NCI-H748 (cell line): ENCODE measurements around the gene MAST1.
A peak's percentile ranks its signal among the peaks of the same experiment; 100 is the strongest.
"Not testable (repeated sequence)": the region's sequence is repeated elsewhere in the genome, so short reads cannot be mapped to it uniquely, and the experiment has no call there.

Experiments used
- DNase-seq: peaks from one replicate; lab custom pipeline; 2025; ENCODE audit not compliant: unreplicated experiment; lab: John Stamatoyannopoulos, UW

Gene MAST1

GRCh38 chr19:12800923-12801465, 37.3 kb upstream of the MAST1 start:
- peak; percentile 35 for DNase-seq

- DNase-seq: peak; percentile 86
Measured at GRCh38 chr19:12801466-12802266, 36.6 kb upstream of the MAST1 start, which contains the start of the genes PRDX2 and THSD8. TSS of gene PRDX2 (minus strand) at chr19:12801800. CDS start at chr19:12801261, 539 bp downstream. TSS of gene THSD8 (plus strand) at chr19:12802069. CDS start at chr19:12802072, 3 bp downstream.

- DNase-seq: no peak
Measured at GRCh38 chr19:12802267-12803106, 35.8 kb upstream of the MAST1 start.

- no peak for DNase-seq
Measured at GRCh38 chr19:12804051-12804450, 34.3 kb upstream of the MAST1 start.

GRCh38 chr19:12806242-12807081, 31.9 kb upstream of the MAST1 start, which contains the start of gene RNASEH2A:
TSS of gene RNASEH2A (plus strand) at chr19:12806584. CDS start at chr19:12806674, 90 bp downstream.
- peak; percentile 92 for DNase-seq

- no peak for DNase-seq
Measured at GRCh38 chr19:12815088-12815487, 23.2 kb upstream of the MAST1 start.

GRCh38 chr19:12817188-12817587, 21.1 kb upstream of the MAST1 start:
- DNase-seq: not testable (repeated sequence)

GRCh38 chr19:12817810-12818209, 20.5 kb upstream of the MAST1 start:
- not testable (repeated sequence) for DNase-seq

- DNase-seq: no peak
Measured at GRCh38 chr19:12821761-12822160, 16.6 kb upstream of the MAST1 start.

- peak; percentile 42 for DNase-seq
Measured at GRCh38 chr19:12825254-12826131, 12.8 kb upstream of the MAST1 start.

GRCh38 chr19:12828494-12828893, 9.8 kb upstream of the MAST1 start:
- DNase-seq: peak; percentile 59

GRCh38 chr19:12833418-12833737, 4.9 kb upstream of the MAST1 start:
- no peak for DNase-seq

GRCh38 chr19:12833738-12834565, 4.4 kb upstream of the MAST1 start:
- DNase-seq: peak; percentile 69

GRCh38 chr19:12834566-12834943, 3.8 kb upstream of the MAST1 start, which contains the start of gene RTBDN:
TSS of gene RTBDN (minus strand) at chr19:12834579. CDS start at chr19:12829979, 4,600 bp downstream.
- peak; percentile 51 for DNase-seq

GRCh38 chr19:12834976-12835757, 3.1 kb upstream of the MAST1 start:
- peak; percentile 72 for DNase-seq

GRCh38 chr19:12836529-12836863, 1.8 kb upstream of the MAST1 start:
- DNase-seq: no peak

GRCh38 chr19:12837225-12837624, 1.1 kb upstream of the MAST1 start:
- no peak for DNase-seq
